HepG2 (cell line): ENCODE data around the gene MRPS31. TPM values are rescaled to one million over a fixed set of nuclear protein-coding genes. Genes with fewer than 3 reads are reported as not detected.

Experiments used
- ATAC-seq: fragments of 200-7000 bp; cut with Tn5 transposase; 3 replicates; pipeline ENCODE4 v1.9.1; 2020; ENCODE audit warnings: mild to moderate bottlenecking, moderate library complexity
- BruUV-seq: library from RNA; stranded (reverse); fragments of 400-500 nt; replicated peaks from 2 replicates; lab custom pipeline; 2021; lab: Mats Ljungman, UMichigan
- CTCF ChIA-PET: fragments of 300-600 bp; formaldehyde crosslinking; extraction: SDS; loops from one replicate; lab custom pipeline; 2021; ENCODE audit warnings: low total read pairs, inconsistent platforms, low intra/inter-chr PET ratio; lab: Yijun Ruan, JAX
- POLR2A ChIA-PET: fragments of 350-600 bp; sonication (Branson Sonifier 250); formaldehyde crosslinking; loops from one replicate; lab custom pipeline; 2020; ENCODE audit warnings: antibody characterized with exemption, inconsistent platforms; lab: Yijun Ruan, JAX
- DNase-seq: peaks from one replicate; pipeline ENCODE4 v3.0.0-alpha.2; 2015; ENCODE audit warnings: low spot score
- FAIRE-seq: peaks from 3 replicates; lab custom pipeline; 2011; peaks lifted over from hg19 to GRCh38; lab: Jason Lieb, UNC
- H2AFZ ChIP-seq: one replicate; pipeline ENCODE4 v1.6.1; 2011; ENCODE audit warnings: low read length, inconsistent platforms
- H3K27ac ChIP-seq: fragments of 300-600 bp; 3 replicates; pipeline ENCODE4 v1.8.0; 2011; ENCODE audit warnings: mixed run types, mild to moderate bottlenecking, mixed read lengths, low read length, inconsistent platforms; ENCODE audit not compliant: insufficient read depth; ENCODE audit errors: extremely low read length
- H3K27me3 ChIP-seq, 2 experiments: fragments of 200-600 bp in 1 of 2; 2 replicates in 1 of 2; 3 replicates in 1 of 2; pipeline versions ENCODE4 v1.6.0 to v1.8.0; 2011; ENCODE audit warnings: low read length in 2 of 2, mild to moderate bottlenecking in 2 of 2, moderate library complexity in 2 of 2, inconsistent platforms in 1 of 2; ENCODE audit not compliant: insufficient read depth in 2 of 2, control insufficient read depth in 1 of 2
- H3K36me3 ChIP-seq, 2 experiments: fragments of 200-600 bp in 1 of 2; replicated peaks in 1 of 2; 2 replicates in 1 of 2; 3 replicates in 1 of 2; pipeline versions ENCODE4 v1.5.1 to v1.8.0; 2011; ENCODE audit warnings: low read length in 2 of 2, inconsistent platforms in 1 of 2; ENCODE audit not compliant: insufficient read depth in 2 of 2, control insufficient read depth in 1 of 2
- H3K4me1 ChIP-seq: 2 replicates; pipeline ENCODE4 v1.5.1; 2012; ENCODE audit warnings: low read length, inconsistent platforms; ENCODE audit not compliant: insufficient read depth
- H3K4me2 ChIP-seq: 2 replicates; pipeline ENCODE4 v1.6.0; 2011; ENCODE audit warnings: low read depth, low read length, inconsistent platforms
- H3K4me3 ChIP-seq, 3 experiments: fragments of 200-600 bp in 1 of 3; sonication (generic), shearing (Covaris generic) in 1 of 3; replicated peaks in 1 of 3; 2 replicates each; pipeline ENCODE4 v1.5.1; 2011 to 2016; ENCODE audit warnings: low read length in 3 of 3, inconsistent platforms in 2 of 3, low read depth in 2 of 3, mild to moderate bottlenecking in 2 of 3, control low read depth in 1 of 3, mixed read lengths in 1 of 3; ENCODE audit not compliant: insufficient read depth in 1 of 3
- H3K79me2 ChIP-seq: one replicate; pipeline ENCODE4 v1.6.1; 2011; ENCODE audit warnings: low read length, inconsistent platforms; ENCODE audit not compliant: insufficient read depth
- H3K9ac ChIP-seq: 2 replicates; pipeline ENCODE4 v1.6.0; 2011; ENCODE audit warnings: mild to moderate bottlenecking, low read depth, low read length, inconsistent platforms; ENCODE audit not compliant: insufficient read depth
- H3K9me3 ChIP-seq: 2 replicates; pipeline ENCODE4 v1.5.1; 2012; ENCODE audit warnings: mild to moderate bottlenecking, low read length
- H4K20me1 ChIP-seq: 2 replicates; pipeline ENCODE4 v1.6.0; 2011; ENCODE audit warnings: inconsistent platforms, mild to moderate bottlenecking, low read length, moderate library complexity; ENCODE audit not compliant: insufficient read depth
- ATF7 ChIP-seq, 2 experiments: fragments of 450-650 bp in 1 of 2; sonication (generic) in 1 of 2; formaldehyde crosslinking in 1 of 2; IDR thresholded peaks; 2 replicates each; pipeline versions ENCODE4 v1.4.0 to v1.6.1; 2016 to 2020; ENCODE audit warnings: antibody characterized with exemption in 1 of 2, mild to moderate bottlenecking in 1 of 2, missing genetic modification reagents in 1 of 2
- E2F1 ChIP-seq: sonication (generic); formaldehyde crosslinking; IDR thresholded peaks from 2 replicates; pipeline ENCODE4 v1.5.0; 2020; ENCODE audit warnings: missing genetic modification reagents
- HOXA3 ChIP-seq: sonication (generic); formaldehyde crosslinking; IDR thresholded peaks from 2 replicates; pipeline ENCODE4 v1.5.0; 2020; ENCODE audit warnings: missing genetic modification reagents
- MLXIP ChIP-seq: sonication (generic); formaldehyde crosslinking; IDR thresholded peaks from 2 replicates; pipeline ENCODE4 v1.9.0; 2021; ENCODE audit warnings: missing genetic modification reagents, borderline replicate concordance
- SNAI1 ChIP-seq: sonication (generic); formaldehyde crosslinking; IDR thresholded peaks from 2 replicates; pipeline ENCODE4 v1.5.0; 2020; ENCODE audit warnings: mild to moderate bottlenecking, missing genetic modification reagents, borderline replicate concordance
- ZNF101 ChIP-seq: sonication (generic); formaldehyde crosslinking; IDR thresholded peaks from 2 replicates; pipeline ENCODE4 v1.4.0; 2020; ENCODE audit warnings: mild to moderate bottlenecking, low read depth, missing genetic modification reagents, borderline replicate concordance
- ZNF160 ChIP-seq: sonication (generic); formaldehyde crosslinking; IDR thresholded peaks from 2 replicates; pipeline ENCODE4 v1.8.0; 2022; ENCODE audit warnings: mild to moderate bottlenecking, inconsistent platforms, missing genetic modification reagents
- ZNF674 ChIP-seq: sonication (generic); formaldehyde crosslinking; IDR thresholded peaks from 2 replicates; pipeline ENCODE4 v1.5.0; 2020; ENCODE audit warnings: low read depth, mild to moderate bottlenecking, missing genetic modification reagents
- ZNF770 ChIP-seq: sonication (generic); formaldehyde crosslinking; IDR thresholded peaks from 2 replicates; pipeline ENCODE4 v1.5.0; 2020; ENCODE audit warnings: mild to moderate bottlenecking, missing genetic modification reagents
- WGBS: methylation state at CpG from one replicate; pipeline ENCODE4 v1.1.6; 2017; ENCODE audit warnings: low lambda C conversion rate; 5-methylcytosine and 5-hydroxymethylcytosine counted together
- in situ Hi-C: cut with HindIII; loops from 2 replicates; pipeline ENCODE4 v1.10.0; 2017; ENCODE audit warnings: low pct_unique_long_range_greater_than_20kb; ENCODE audit not compliant: extremely low pct_ligation_motif_present
- intact Hi-C: fragments of 100-400 bp; cut with micrococcal nuclease; formaldehyde crosslinking; loops from one replicate; pipeline ENCODE4 v1.10.0; 2022; ENCODE audit not compliant: unreplicated experiment
- polyA plus RNA-seq, 8 experiments: library from polyadenylated mRNA; depleted of rRNA in 3 of 8; stranded (reverse) in 7 of 8; unstranded in 1 of 8; fragments of >200 nt; fragmentation: Illumina TruSeq in 4 of 8; extraction: Trizol in 4 of 8; gene quantifications; 2 replicates each; pipeline versions ENCODE4 v1.2.1 to v1.2.3, GENCODE V29; 2011 to 2016; ENCODE audit warnings: low read depth in 4 of 8, missing spikeins in 1 of 8, mixed read lengths in 1 of 8; ENCODE audit not compliant: insufficient read depth in 1 of 8
- total RNA-seq, 5 experiments: library from RNA; depleted of rRNA; stranded (reverse); fragments of >200 nt; fragmentation: Illumina TruSeq; extraction: Trizol; gene quantifications; 2 replicates each; pipeline ENCODE4 v1.2.3, GENCODE V29; 2016; ENCODE audit warnings: low read depth in 1 of 5

The MRPS31 gene
- total and polyA plus RNA-seq, 2 of the 13 experiments (the other 11 are each of a cell fraction or from before 2014, with no cell fraction given) = 23.7 to 34.1 TPM

GRCh38 chr13:40776232-40776631 lies 5.2 kb upstream of the MRPS31 start:
- no TSS peak for BruUV-seq
- TF ChIP-seq ZNF674 (CRISPR knock-in tag) (no peak), ZNF770 (CRISPR knock-in tag) (peak; percentile 46; the same call in 1 of the 2 replicates)
- TF ChIP-seq, all 625 proteins: peak for 1
- peak overlapping the region in 1 of 3 experiments; percentile 59; a peak in 1 of 6 replicates for H3K4me3 ChIP-seq
- no peaks in the 10 kb centered on the region for H4K20me1 ChIP-seq
- in situ Hi-C loops = loop anchor here (10.0 kb wide), 1 partner anchor 241 kb away; no protein-coding TSS in a partner anchor
- no peak overlapping the region for H3K27ac ChIP-seq
- H3K4me2 ChIP-seq = peak overlapping the region; percentile 83
- H3K79me2 ChIP-seq = no peaks in the 10 kb centered on the region
- WGBS = 56% methylated on average over 7 of the region's 7 CpGs
- no peaks in the 10 kb centered on the region for H3K36me3 ChIP-seq
- peaks cover 87% of the 10 kb centered on the region for H3K4me1 ChIP-seq
- CTCF ChIA-PET = interaction anchor here (2.2 kb wide), 1 partner anchor 38 kb away, joined by 24 read pairs; no protein-coding TSS in a partner anchor
- H3K9ac ChIP-seq = peak overlapping the region; percentile 55; the same call in 1 of the 2 replicates
- H2AFZ ChIP-seq = no peak overlapping the region
- no peaks in the 10 kb centered on the region for H3K27me3 ChIP-seq
- POLR2A ChIA-PET = interaction anchor here (4.0 kb wide), 1 partner anchor 11 kb away, joined by 14 read pairs; no protein-coding TSS in a partner anchor
- ATAC-seq (no peak), FAIRE-seq (no peak), DNase-seq (no peak)
- intact Hi-C loops = loop anchor here (2.0 kb wide), 2 partner anchors 833 to 1091 kb away; no protein-coding TSS in a partner anchor
- no peaks in the 10 kb centered on the region for H3K9me3 ChIP-seq

- WGBS = 32% methylated on average over 6 of the region's 6 CpGs
- ChIA-PET CTCF (no interaction called here), POLR2A (interaction anchor here (4.0 kb wide), 1 partner anchor 12 kb away, joined by 14 read pairs; no protein-coding TSS in a partner anchor)
- Histone ChIP-seq H3K4me2 (no peak overlapping the region), H3K9me3 (no peaks in the 10 kb centered on the region), H3K4me1 (peaks cover 80% of the 10 kb centered on the region), H3K79me2 (peaks cover 10% of the 10 kb centered on the region), H3K4me3 (no peak overlapping the region), H3K9ac (no peak overlapping the region), H3K36me3 (no peaks in the 10 kb centered on the region), H2AFZ (no peak overlapping the region), H3K27me3 (no peaks in the 10 kb centered on the region; a peak in 1 of 5 replicates), H4K20me1 (no peaks in the 10 kb centered on the region), H3K27ac (no peak overlapping the region)
- intact Hi-C loops = loop anchor here (1.0 to 5.0 kb wide), 2 partner anchors 37 to 107 kb away; partner anchors contain the start of gene FOXO1
- BruUV-seq = no TSS peak
- TF ChIP-seq SNAI1 (CRISPR knock-in tag) (no peak), ZNF160 (CRISPR knock-in tag) (no peak), ZNF101 (CRISPR knock-in tag) (no peak), E2F1 (CRISPR knock-in tag) (no peak), ATF7 (IDR thresholded peaks at IDR 0.05) (no peak), ATF7 (CRISPR knock-in tag; IDR thresholded peaks at IDR 0.05) (no peak), HOXA3 (CRISPR knock-in tag) (no peak), MLXIP (CRISPR knock-in tag) (no peak)
- in situ Hi-C loops = loop anchor here (10.0 kb wide), 1 partner anchor 240 kb away; no protein-coding TSS in a partner anchor
- DNase-seq = no peak
- ATAC-seq = no peak
- no peak for FAIRE-seq
Observed at GRCh38 chr13:40774672-40775071, 3.7 kb upstream of the MRPS31 start.
